Activated CD4-positive, alpha-beta memory T cell treated with anti-CD3 and anti-CD28 coated beads, Interleukin-2, amount 10 ng/mL, durations not matched to agents 7 days and 5 days (primary cell): ENCODE measurements around the gene SPEG. TPM values are rescaled to one million over a fixed set of nuclear protein-coding genes. Genes with fewer than 3 reads are reported as not detected.

Experiments used
- CTCF ChIA-PET: fragments of 350-600 bp; sonication (Branson Sonifier 250); formaldehyde crosslinking; loops from one replicate; lab custom pipeline; 2021; ENCODE audit warnings: antibody characterized with exemption, inconsistent platforms; lab: Charles Lee
- POLR2A ChIA-PET: fragments of 350-600 bp; sonication (Branson Sonifier 250); formaldehyde crosslinking; loops from one replicate; lab custom pipeline; 2021; ENCODE audit warnings: antibody characterized with exemption; lab: Charles Lee
- DNase-seq: peaks from one replicate; pipeline ENCODE4 v3.0.0-alpha.2; 2020
- H3K27ac Mint-ChIP-seq: one replicate; pipeline ENCODE4 v1.8.0; 2021; ENCODE audit warnings: mild to moderate bottlenecking, mixed read lengths
- H3K27me3 Mint-ChIP-seq: one replicate; pipeline ENCODE4 v1.8.0; 2021; ENCODE audit warnings: mixed read lengths
- H3K36me3 Mint-ChIP-seq: one replicate; pipeline ENCODE4 v1.8.0; 2021; ENCODE audit warnings: low read depth, mixed read lengths
- H3K4me1 Mint-ChIP-seq: one replicate; pipeline ENCODE4 v1.8.0; 2021; ENCODE audit warnings: mixed read lengths
- H3K4me3 Mint-ChIP-seq: one replicate; pipeline ENCODE4 v1.8.0; 2021; ENCODE audit warnings: mild to moderate bottlenecking, mixed read lengths
- H3K9me3 Mint-ChIP-seq: one replicate; pipeline ENCODE4 v1.8.0; 2021; ENCODE audit warnings: mixed read lengths
- total RNA-seq, 2 experiments: library from RNA; stranded (reverse); gene quantifications; one replicate each; pipeline ENCODE4 v1.2.3, GENCODE V29; 2021

The SPEG gene
- total RNA-seq, 2 experiments from 2014 or later: 0.20 to 1.1 TPM

- no peaks in the 10 kb centered on the region for H3K4me1 Mint-ChIP-seq
- POLR2A ChIA-PET: interaction anchor here (0.9 kb wide), 1 partner anchor 14 kb away, joined by 3 read pairs; the partner anchor contains the start of gene GMPPA
- H3K4me3 Mint-ChIP-seq: no peak overlapping the region
- DNase-seq: no peak
- CTCF ChIA-PET: interaction anchor here (1.0 to 1.9 kb wide), 4 partner anchors 11 to 46 kb away, joined by 3 to 10 read pairs (median 4); a partner anchor contains a TSS
- no peak overlapping the region for H3K27ac Mint-ChIP-seq
- H3K36me3 Mint-ChIP-seq: no peaks in the 10 kb centered on the region
- H3K9me3 Mint-ChIP-seq: no peaks in the 10 kb centered on the region
- H3K27me3 Mint-ChIP-seq: peaks cover 41% of the 10 kb centered on the region
Measured at GRCh38 chr2:219484343-219485200, 49.9 kb downstream of the SPEG start.

GRCh38 chr2:219485201-219485580 lies 50.5 kb downstream of the SPEG start:
- Mint-ChIP-seq H3K27me3 (peaks cover 41% of the 10 kb centered on the region), H3K4me1 (no peaks in the 10 kb centered on the region), H3K27ac (no peak overlapping the region), H3K4me3 (no peak overlapping the region), H3K36me3 (no peaks in the 10 kb centered on the region), H3K9me3 (no peaks in the 10 kb centered on the region)
- POLR2A ChIA-PET: interaction anchor here (0.9 kb wide), 1 partner anchor 13 kb away, joined by 3 read pairs; the partner anchor contains the start of gene GMPPA
- no peak for DNase-seq
- CTCF ChIA-PET: interaction anchor here (1.0 to 1.9 kb wide), 4 partner anchors 10 to 45 kb away, joined by 3 to 10 read pairs (median 4); a partner anchor contains a TSS

GRCh38 chr2:219486380-219486959 lies 51.8 kb downstream of the SPEG start:
- ChIA-PET POLR2A (no interaction called here), CTCF (interaction anchor here (1.0 to 1.9 kb wide), 6 partner anchors 9 to 23 kb away, joined by 3 to 10 read pairs (median 4); partner anchors contain the start of gene GMPPA)
- Mint-ChIP-seq H3K36me3 (no peaks in the 10 kb centered on the region), H3K27me3 (peaks cover 39% of the 10 kb centered on the region), H3K9me3 (no peaks in the 10 kb centered on the region), H3K4me1 (no peaks in the 10 kb centered on the region), H3K27ac (no peak overlapping the region), H3K4me3 (no peak overlapping the region)
- no peak for DNase-seq

- no peak overlapping the region for H3K27ac Mint-ChIP-seq
- DNase-seq: no peak
- H3K9me3 Mint-ChIP-seq: no peaks in the 10 kb centered on the region
- H3K36me3 Mint-ChIP-seq: no peaks in the 10 kb centered on the region
- H3K27me3 Mint-ChIP-seq: peaks cover 40% of the 10 kb centered on the region
- H3K4me3 Mint-ChIP-seq: no peak overlapping the region
- CTCF ChIA-PET: interaction anchor here (0.6 to 1.4 kb wide), 2 partner anchors 12 to 26 kb away, joined by 3 read pairs; partner anchors contain the start of gene ASIC4
- POLR2A ChIA-PET: interaction anchor here (0.9 kb wide), 1 partner anchor 11 kb away, joined by 3 read pairs; the partner anchor contains the start of gene GMPPA
- no peaks in the 10 kb centered on the region for H3K4me1 Mint-ChIP-seq
Measured at GRCh38 chr2:219488149-219488843, 53.7 kb downstream of the SPEG start.

- H3K4me1 Mint-ChIP-seq: no peaks in the 10 kb centered on the region
- POLR2A ChIA-PET: interaction anchor here (0.9 kb wide), 1 partner anchor 10 kb away, joined by 3 read pairs; the partner anchor contains the start of gene GMPPA
- H3K36me3 Mint-ChIP-seq: no peaks in the 10 kb centered on the region
- no peak for DNase-seq
- H3K9me3 Mint-ChIP-seq: no peaks in the 10 kb centered on the region
- H3K27ac Mint-ChIP-seq: no peak overlapping the region
- peaks cover 42% of the 10 kb centered on the region for H3K27me3 Mint-ChIP-seq
- CTCF ChIA-PET: interaction anchor here (0.6 to 1.4 kb wide), 2 partner anchors 13 to 25 kb away, joined by 3 read pairs; partner anchors contain the start of gene ASIC4
- no peak overlapping the region for H3K4me3 Mint-ChIP-seq
Measured at GRCh38 chr2:219488844-219489194, 54.2 kb downstream of the SPEG start.

- H3K4me3 Mint-ChIP-seq: no peak overlapping the region
- ChIA-PET CTCF (interaction anchor here (1.4 kb wide), 1 partner anchor 13 kb away, joined by 3 read pairs; no protein-coding TSS in a partner anchor), POLR2A (no interaction called here)
- no peaks in the 10 kb centered on the region for H3K36me3 Mint-ChIP-seq
- DNase-seq: no peak
- no peaks in the 10 kb centered on the region for H3K4me1 Mint-ChIP-seq
- H3K27me3 Mint-ChIP-seq: peaks cover 43% of the 10 kb centered on the region
- H3K9me3 Mint-ChIP-seq: no peaks in the 10 kb centered on the region
- no peak overlapping the region for H3K27ac Mint-ChIP-seq
Measured at GRCh38 chr2:219489315-219489714, 54.7 kb downstream of the SPEG start.

- H3K36me3 Mint-ChIP-seq: no peaks in the 10 kb centered on the region
- DNase-seq: no peak
- H3K9me3 Mint-ChIP-seq: no peaks in the 10 kb centered on the region
- H3K27me3 Mint-ChIP-seq: peaks cover 49% of the 10 kb centered on the region
- no peak overlapping the region for H3K27ac Mint-ChIP-seq
- H3K4me3 Mint-ChIP-seq: no peak overlapping the region
- CTCF ChIA-PET: interaction anchor here (0.8 to 2.7 kb wide), 2 partner anchors 20 to 39 kb away, joined by 3 to 19 read pairs; no protein-coding TSS in a partner anchor
- no peaks in the 10 kb centered on the region for H3K4me1 Mint-ChIP-seq
- POLR2A ChIA-PET: interaction anchor here (0.6 kb wide), 1 partner anchor 19 kb away, joined by 3 read pairs; no protein-coding TSS in a partner anchor
Measured at GRCh38 chr2:219490186-219490585, 55.5 kb downstream of the SPEG start.

GRCh38 chr2:219490600-219491130 lies 56.0 kb downstream of the SPEG start:
- peaks cover 49% of the 10 kb centered on the region for H3K27me3 Mint-ChIP-seq
- H3K4me1 Mint-ChIP-seq: peaks cover 3% of the 10 kb centered on the region
- H3K9me3 Mint-ChIP-seq: no peaks in the 10 kb centered on the region
- CTCF ChIA-PET: interaction anchor here (0.8 to 2.7 kb wide), 2 partner anchors 19 to 39 kb away, joined by 3 to 19 read pairs; no protein-coding TSS in a partner anchor
- H3K36me3 Mint-ChIP-seq: no peaks in the 10 kb centered on the region
- no peak for DNase-seq
- POLR2A ChIA-PET: interaction anchor here (0.6 kb wide), 1 partner anchor 19 kb away, joined by 3 read pairs; no protein-coding TSS in a partner anchor
- no peak overlapping the region for H3K4me3 Mint-ChIP-seq
- H3K27ac Mint-ChIP-seq: no peak overlapping the region

GRCh38 chr2:219491278-219491963 lies 56.8 kb downstream of the SPEG start:
- Mint-ChIP-seq H3K9me3 (no peaks in the 10 kb centered on the region), H3K4me1 (peaks cover 6% of the 10 kb centered on the region), H3K27me3 (peaks cover 49% of the 10 kb centered on the region), H3K27ac (no peak overlapping the region), H3K4me3 (no peak overlapping the region), H3K36me3 (no peaks in the 10 kb centered on the region)
- CTCF ChIA-PET: interaction anchor here (0.8 to 2.7 kb wide), 2 partner anchors 18 to 38 kb away, joined by 3 to 19 read pairs; no protein-coding TSS in a partner anchor
- DNase-seq: no peak
- POLR2A ChIA-PET: no interaction called here

GRCh38 chr2:219492575-219492974 lies 57.9 kb downstream of the SPEG start:
- POLR2A ChIA-PET: no interaction called here
- Mint-ChIP-seq H3K27ac (no peak overlapping the region), H3K4me1 (peaks cover 13% of the 10 kb centered on the region), H3K27me3 (peaks cover 51% of the 10 kb centered on the region), H3K4me3 (no peak overlapping the region), H3K9me3 (no peaks in the 10 kb centered on the region), H3K36me3 (no peaks in the 10 kb centered on the region)
- no peak for DNase-seq
- CTCF ChIA-PET: interaction anchor here (2.7 kb wide), 1 partner anchor 37 kb away, joined by 19 read pairs; no protein-coding TSS in a partner anchor

- DNase-seq: no peak
- Mint-ChIP-seq H3K36me3 (no peaks in the 10 kb centered on the region), H3K4me1 (peaks cover 15% of the 10 kb centered on the region), H3K27ac (no peak overlapping the region), H3K9me3 (no peaks in the 10 kb centered on the region), H3K4me3 (no peak overlapping the region), H3K27me3 (peaks cover 50% of the 10 kb centered on the region)
- POLR2A ChIA-PET: interaction anchor here (1.4 kb wide), 1 partner anchor 57 kb away, joined by 3 read pairs; no protein-coding TSS in a partner anchor
- CTCF ChIA-PET: interaction anchor here (2.7 to 8.0 kb wide), 2 partner anchors 36 kb away, joined by 19 to 175 read pairs; no protein-coding TSS in a partner anchor
Measured at GRCh38 chr2:219493086-219493485, 58.4 kb downstream of the SPEG start.
